Measurements from ENCODE around the gene SCN4A. TPM values are rescaled to one million over a fixed set of nuclear protein-coding genes. Genes with fewer than 3 reads are reported as not detected.

The SCN4A gene
- total and polyA plus RNA-seq, 2 of the 13 experiments (the other 11 are each of a cell fraction or from before 2014, with no cell fraction given): 0.02 to 0.03 TPM

GRCh38 chr17:64001763-64002529 is 29.2 kb upstream of the SCN4A start (continued):
- TF ChIP-seq, protein P1, sequence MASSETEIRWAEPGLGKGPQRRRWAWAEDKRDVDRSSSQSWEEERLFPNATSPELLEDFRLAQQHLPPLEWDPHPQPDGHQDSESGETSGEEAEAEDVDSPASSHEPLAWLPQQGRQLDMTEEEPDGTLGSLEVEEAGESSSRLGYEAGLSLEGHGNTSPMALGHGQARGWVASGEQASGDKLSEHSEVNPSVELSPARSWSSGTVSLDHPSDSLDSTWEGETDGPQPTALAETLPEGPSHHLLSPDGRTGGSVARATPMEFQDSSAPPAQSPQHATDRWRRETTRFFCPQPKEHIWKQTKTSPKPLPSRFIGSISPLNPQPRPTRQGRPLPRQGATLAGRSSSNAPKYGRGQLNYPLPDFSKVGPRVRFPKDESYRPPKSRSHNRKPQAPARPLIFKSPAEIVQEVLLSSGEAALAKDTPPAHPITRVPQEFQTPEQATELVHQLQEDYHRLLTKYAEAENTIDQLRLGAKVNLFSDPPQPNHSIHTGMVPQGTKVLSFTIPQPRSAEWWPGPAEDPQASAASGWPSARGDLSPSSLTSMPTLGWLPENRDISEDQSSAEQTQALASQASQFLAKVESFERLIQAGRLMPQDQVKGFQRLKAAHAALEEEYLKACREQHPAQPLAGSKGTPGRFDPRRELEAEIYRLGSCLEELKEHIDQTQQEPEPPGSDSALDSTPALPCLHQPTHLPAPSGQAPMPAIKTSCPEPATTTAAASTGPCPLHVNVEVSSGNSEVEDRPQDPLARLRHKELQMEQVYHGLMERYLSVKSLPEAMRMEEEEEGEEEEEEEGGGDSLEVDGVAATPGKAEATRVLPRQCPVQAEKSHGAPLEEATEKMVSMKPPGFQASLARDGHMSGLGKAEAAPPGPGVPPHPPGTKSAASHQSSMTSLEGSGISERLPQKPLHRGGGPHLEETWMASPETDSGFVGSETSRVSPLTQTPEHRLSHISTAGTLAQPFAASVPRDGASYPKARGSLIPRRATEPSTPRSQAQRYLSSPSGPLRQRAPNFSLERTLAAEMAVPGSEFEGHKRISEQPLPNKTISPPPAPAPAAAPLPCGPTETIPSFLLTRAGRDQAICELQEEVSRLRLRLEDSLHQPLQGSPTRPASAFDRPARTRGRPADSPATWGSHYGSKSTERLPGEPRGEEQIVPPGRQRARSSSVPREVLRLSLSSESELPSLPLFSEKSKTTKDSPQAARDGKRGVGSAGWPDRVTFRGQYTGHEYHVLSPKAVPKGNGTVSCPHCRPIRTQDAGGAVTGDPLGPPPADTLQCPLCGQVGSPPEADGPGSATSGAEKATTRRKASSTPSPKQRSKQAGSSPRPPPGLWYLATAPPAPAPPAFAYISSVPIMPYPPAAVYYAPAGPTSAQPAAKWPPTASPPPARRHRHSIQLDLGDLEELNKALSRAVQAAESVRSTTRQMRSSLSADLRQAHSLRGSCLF (CRISPR knock-in tag; IDR thresholded peaks at IDR 0.05; ENCODE audit: borderline replicate concordance): no peak
- TF ChIP-seq, protein P2, sequence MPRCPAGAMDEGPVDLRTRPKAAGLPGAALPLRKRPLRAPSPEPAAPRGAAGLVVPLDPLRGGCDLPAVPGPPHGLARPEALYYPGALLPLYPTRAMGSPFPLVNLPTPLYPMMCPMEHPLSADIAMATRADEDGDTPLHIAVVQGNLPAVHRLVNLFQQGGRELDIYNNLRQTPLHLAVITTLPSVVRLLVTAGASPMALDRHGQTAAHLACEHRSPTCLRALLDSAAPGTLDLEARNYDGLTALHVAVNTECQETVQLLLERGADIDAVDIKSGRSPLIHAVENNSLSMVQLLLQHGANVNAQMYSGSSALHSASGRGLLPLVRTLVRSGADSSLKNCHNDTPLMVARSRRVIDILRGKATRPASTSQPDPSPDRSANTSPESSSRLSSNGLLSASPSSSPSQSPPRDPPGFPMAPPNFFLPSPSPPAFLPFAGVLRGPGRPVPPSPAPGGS (CRISPR knock-in tag; IDR thresholded peaks at IDR 0.05): no peak
- TF ChIP-seq RORA (CRISPR knock-in tag; IDR thresholded peaks at IDR 0.05) (no peak), SAP130 (CRISPR knock-in tag; IDR thresholded peaks at IDR 0.05; ENCODE audit: low read depth) (0 out of 2 replicates have a peak, but pooled peaks have one; percentile 16), RFX5 (IDR thresholded peaks at IDR 0.05; ENCODE audit: low read depth, low read length) (no peak), XBP1 (CRISPR knock-in tag; IDR thresholded peaks at IDR 0.05) (no peak), ZFP82 (CRISPR knock-in tag; IDR thresholded peaks at IDR 0.05; ENCODE audit: borderline replicate concordance) (no peak), ZSCAN9 (CRISPR knock-in tag; IDR thresholded peaks at IDR 0.05; ENCODE audit: borderline replicate concordance) (no peak), CENPX (CRISPR knock-in tag; IDR thresholded peaks at IDR 0.05) (no peak), RXRA (CRISPR knock-in tag; IDR thresholded peaks at IDR 0.05) (0 out of 2 replicates have a peak, but pooled peaks have one; percentile 7), FOXA1 (IDR thresholded peaks at IDR 0.05) (no peak), FOXA1 (CRISPR knock-in tag; IDR thresholded peaks at IDR 0.05) (no peak), ZNF891 (CRISPR knock-in tag; IDR thresholded peaks at IDR 0.05) (0 out of 2 replicates have a peak, but pooled peaks have one; percentile 55), ZNF484 (CRISPR knock-in tag; IDR thresholded peaks at IDR 0.05; ENCODE audit: borderline replicate concordance, low read depth) (no peak), ZNF570 (CRISPR knock-in tag; IDR thresholded peaks at IDR 0.05; ENCODE audit: borderline replicate concordance) (no peak), KMT2B (CRISPR knock-in tag; IDR thresholded peaks at IDR 0.05) (no peak), CSRNP1 (CRISPR knock-in tag; IDR thresholded peaks at IDR 0.05) (no peak), ZNF777 (CRISPR knock-in tag; IDR thresholded peaks at IDR 0.05) (no peak), ZNF775 (CRISPR knock-in tag; IDR thresholded peaks at IDR 0.05; ENCODE audit: borderline replicate concordance) (no peak), KDM2A (CRISPR knock-in tag; IDR thresholded peaks at IDR 0.05; ENCODE audit: borderline replicate concordance, low read depth) (no peak), ZNF292 (CRISPR knock-in tag; IDR thresholded peaks at IDR 0.05; ENCODE audit: borderline replicate concordance, low read depth) (peak; percentile 21; the same call in 1 of the 2 replicates), NR2F1 (CRISPR knock-in tag; IDR thresholded peaks at IDR 0.05) (no peak)

All from HepG2 (cell line).